SK-N-SH (cell line): ENCODE measurements around the gene TBX20.

Experiments used
- EP300 ChIP-seq, 2 experiments: IDR thresholded peaks; 2 replicates each; pipeline versions ENCODE4 v1.4.0 to v1.6.1; 2012; ENCODE audit warnings: borderline replicate concordance in 1 of 2, low read depth in 1 of 2, low read length in 1 of 2
- EZH2phosphoT487 ChIP-seq: fragments of 200-600 bp; sonication (generic); IDR thresholded peaks from 2 replicates; pipeline ENCODE4 v1.6.1; 2017; ENCODE audit warnings: low read depth, mixed run types, mild to moderate bottlenecking, antibody characterized with exemption, moderate library complexity, borderline replicate concordance
- JUND ChIP-seq: IDR thresholded peaks from 2 replicates; pipeline ENCODE4 v1.4.0; 2012
- NRF1 ChIP-seq: IDR thresholded peaks from 2 replicates; pipeline ENCODE4 v1.6.1; 2012; ENCODE audit warnings: low read depth, mild to moderate bottlenecking, low read length
- POLR2AphosphoS5 ChIP-seq: IDR thresholded peaks from 2 replicates; pipeline ENCODE4 v1.6.1; 2012; ENCODE audit warnings: low read depth, low read length
- SMC3 ChIP-seq: IDR thresholded peaks from 2 replicates; pipeline ENCODE4 v1.6.1; 2012; ENCODE audit warnings: low read depth, low read length, improper control_type of control experiment
- YY1 ChIP-seq: IDR thresholded peaks from 2 replicates; pipeline ENCODE4 v1.4.0; 2012; ENCODE audit warnings: low read depth, mild to moderate bottlenecking
- TF ChIP-seq, protein P1 (sequence below): IDR thresholded peaks from 2 replicates; pipeline ENCODE4 v1.4.0; 2012; ENCODE audit warnings: low read depth
- TF ChIP-seq, protein P2 (sequence below): fragments of 200-600 bp; sonication (generic); IDR thresholded peaks from 2 replicates; pipeline ENCODE4 v1.6.1; 2017; ENCODE audit warnings: antibody characterized with exemption, mild to moderate bottlenecking, moderate library complexity
- TF ChIP-seq, protein P3 (sequence below): fragments of 150-350 bp; IDR thresholded peaks from 2 replicates; pipeline ENCODE4 v1.6.1; 2017; ENCODE audit warnings: antibody characterized with exemption, low read length, low read depth, borderline replicate concordance
- TF ChIP-seq, protein P4 (sequence below): IDR thresholded peaks from 2 replicates; pipeline ENCODE4 v1.6.1; 2012; ENCODE audit warnings: mild to moderate bottlenecking, low read depth, low read length, moderate library complexity

DNA sequence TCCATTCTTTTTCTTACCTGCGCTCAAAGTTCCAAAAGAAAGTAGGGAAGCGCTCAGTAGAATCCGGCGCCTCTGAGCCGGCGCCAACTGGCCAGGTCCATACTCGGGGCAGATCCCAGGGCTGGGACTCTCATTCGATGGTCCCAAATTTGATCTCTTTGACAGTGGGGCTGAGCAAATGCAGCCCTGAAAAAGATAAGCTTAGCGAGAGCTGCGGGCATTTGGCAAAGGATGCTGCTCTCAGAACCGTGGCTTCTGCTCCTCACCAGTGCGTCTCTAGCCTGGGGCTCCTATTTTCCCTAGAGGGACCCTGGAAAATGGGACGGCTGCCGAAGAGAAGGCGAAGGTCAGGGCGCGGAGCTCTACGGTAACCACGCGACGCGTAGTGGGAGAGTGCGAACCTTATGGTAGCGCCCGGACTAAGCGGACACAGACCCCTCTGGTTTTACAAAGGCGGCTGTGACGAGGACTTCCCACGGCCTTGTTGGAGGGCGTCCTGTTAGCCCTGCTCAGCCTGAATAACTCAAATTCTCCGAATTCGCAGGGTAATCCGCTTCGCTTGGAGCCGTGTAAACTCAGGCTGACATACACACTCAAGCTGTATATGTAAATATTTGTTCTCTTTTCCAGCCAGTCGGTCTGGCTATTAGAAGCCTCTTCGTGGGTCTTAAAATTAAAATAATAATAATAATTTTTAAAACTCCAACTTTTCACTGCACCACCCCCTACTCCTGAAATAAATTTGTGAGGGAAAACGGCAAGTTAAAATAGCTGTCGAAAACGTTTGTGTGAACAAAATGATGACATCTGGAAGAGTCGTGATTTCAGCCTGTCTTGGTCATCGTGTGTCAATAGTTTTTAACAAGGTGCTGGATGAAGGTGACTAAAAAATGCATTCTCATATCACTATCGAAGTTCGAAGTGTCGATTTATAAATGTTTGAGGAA lies 869 bp upstream of the TBX20 start:
- TF ChIP-seq, protein P1, sequence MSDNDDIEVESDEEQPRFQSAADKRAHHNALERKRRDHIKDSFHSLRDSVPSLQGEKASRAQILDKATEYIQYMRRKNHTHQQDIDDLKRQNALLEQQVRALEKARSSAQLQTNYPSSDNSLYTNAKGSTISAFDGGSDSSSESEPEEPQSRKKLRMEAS: no peak
- no peak for TF ChIP-seq SMC3
- TF ChIP-seq, protein P2, sequence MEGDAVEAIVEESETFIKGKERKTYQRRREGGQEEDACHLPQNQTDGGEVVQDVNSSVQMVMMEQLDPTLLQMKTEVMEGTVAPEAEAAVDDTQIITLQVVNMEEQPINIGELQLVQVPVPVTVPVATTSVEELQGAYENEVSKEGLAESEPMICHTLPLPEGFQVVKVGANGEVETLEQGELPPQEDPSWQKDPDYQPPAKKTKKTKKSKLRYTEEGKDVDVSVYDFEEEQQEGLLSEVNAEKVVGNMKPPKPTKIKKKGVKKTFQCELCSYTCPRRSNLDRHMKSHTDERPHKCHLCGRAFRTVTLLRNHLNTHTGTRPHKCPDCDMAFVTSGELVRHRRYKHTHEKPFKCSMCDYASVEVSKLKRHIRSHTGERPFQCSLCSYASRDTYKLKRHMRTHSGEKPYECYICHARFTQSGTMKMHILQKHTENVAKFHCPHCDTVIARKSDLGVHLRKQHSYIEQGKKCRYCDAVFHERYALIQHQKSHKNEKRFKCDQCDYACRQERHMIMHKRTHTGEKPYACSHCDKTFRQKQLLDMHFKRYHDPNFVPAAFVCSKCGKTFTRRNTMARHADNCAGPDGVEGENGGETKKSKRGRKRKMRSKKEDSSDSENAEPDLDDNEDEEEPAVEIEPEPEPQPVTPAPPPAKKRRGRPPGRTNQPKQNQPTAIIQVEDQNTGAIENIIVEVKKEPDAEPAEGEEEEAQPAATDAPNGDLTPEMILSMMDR: no peak
- TF ChIP-seq, protein P3, sequence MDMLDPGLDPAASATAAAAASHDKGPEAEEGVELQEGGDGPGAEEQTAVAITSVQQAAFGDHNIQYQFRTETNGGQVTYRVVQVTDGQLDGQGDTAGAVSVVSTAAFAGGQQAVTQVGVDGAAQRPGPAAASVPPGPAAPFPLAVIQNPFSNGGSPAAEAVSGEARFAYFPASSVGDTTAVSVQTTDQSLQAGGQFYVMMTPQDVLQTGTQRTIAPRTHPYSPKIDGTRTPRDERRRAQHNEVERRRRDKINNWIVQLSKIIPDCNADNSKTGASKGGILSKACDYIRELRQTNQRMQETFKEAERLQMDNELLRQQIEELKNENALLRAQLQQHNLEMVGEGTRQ: no peak
- TF ChIP-seq EZH2phosphoT487: no peak
- TF ChIP-seq, protein P4, sequence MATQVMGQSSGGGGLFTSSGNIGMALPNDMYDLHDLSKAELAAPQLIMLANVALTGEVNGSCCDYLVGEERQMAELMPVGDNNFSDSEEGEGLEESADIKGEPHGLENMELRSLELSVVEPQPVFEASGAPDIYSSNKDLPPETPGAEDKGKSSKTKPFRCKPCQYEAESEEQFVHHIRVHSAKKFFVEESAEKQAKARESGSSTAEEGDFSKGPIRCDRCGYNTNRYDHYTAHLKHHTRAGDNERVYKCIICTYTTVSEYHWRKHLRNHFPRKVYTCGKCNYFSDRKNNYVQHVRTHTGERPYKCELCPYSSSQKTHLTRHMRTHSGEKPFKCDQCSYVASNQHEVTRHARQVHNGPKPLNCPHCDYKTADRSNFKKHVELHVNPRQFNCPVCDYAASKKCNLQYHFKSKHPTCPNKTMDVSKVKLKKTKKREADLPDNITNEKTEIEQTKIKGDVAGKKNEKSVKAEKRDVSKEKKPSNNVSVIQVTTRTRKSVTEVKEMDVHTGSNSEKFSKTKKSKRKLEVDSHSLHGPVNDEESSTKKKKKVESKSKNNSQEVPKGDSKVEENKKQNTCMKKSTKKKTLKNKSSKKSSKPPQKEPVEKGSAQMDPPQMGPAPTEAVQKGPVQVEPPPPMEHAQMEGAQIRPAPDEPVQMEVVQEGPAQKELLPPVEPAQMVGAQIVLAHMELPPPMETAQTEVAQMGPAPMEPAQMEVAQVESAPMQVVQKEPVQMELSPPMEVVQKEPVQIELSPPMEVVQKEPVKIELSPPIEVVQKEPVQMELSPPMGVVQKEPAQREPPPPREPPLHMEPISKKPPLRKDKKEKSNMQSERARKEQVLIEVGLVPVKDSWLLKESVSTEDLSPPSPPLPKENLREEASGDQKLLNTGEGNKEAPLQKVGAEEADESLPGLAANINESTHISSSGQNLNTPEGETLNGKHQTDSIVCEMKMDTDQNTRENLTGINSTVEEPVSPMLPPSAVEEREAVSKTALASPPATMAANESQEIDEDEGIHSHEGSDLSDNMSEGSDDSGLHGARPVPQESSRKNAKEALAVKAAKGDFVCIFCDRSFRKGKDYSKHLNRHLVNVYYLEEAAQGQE: no peak
- no peak for TF ChIP-seq YY1
- TF ChIP-seq EP300 (IDR thresholded peaks at IDR 0.05; ENCODE audit: borderline replicate concordance in 1 of 2, low read depth in 1 of 2, low read length in 1 of 2): no peak
- no peak for TF ChIP-seq JUND
- no peak for TF ChIP-seq POLR2AphosphoS5
- no peak for TF ChIP-seq NRF1
